IPS DF 19.7 (cell line): ENCODE data around the gene SHISA7.

Source experiments
- DNase-seq: peaks from one replicate; pipeline ENCODE4 v3.0.0-alpha.2; 2013; ENCODE audit warnings: low read depth, low spot score

The SHISA7 gene

GRCh38 chr19:55482156-55482961 lies 39.3 kb upstream of the SHISA7 start:
- DNase-seq: no peak

DNA sequence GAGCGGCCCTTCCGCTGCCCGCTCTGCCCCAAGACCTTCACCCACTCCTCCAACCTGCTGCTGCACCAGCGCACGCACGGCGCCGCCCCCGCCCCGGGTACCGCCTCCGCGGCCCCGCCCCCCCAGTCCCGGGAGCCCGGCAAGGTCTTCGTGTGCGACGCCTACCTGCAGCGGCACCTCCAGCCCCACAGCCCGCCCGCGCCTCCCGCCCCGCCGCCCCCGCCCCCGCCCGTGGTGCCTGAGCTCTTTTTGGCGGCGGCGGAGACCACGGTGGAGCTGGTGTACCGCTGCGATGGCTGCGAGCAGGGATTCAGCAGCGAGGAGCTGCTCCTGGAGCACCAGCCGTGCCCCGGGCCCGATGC lies 38.7 kb upstream of the SHISA7 start:
- no peak for DNase-seq

DNA sequence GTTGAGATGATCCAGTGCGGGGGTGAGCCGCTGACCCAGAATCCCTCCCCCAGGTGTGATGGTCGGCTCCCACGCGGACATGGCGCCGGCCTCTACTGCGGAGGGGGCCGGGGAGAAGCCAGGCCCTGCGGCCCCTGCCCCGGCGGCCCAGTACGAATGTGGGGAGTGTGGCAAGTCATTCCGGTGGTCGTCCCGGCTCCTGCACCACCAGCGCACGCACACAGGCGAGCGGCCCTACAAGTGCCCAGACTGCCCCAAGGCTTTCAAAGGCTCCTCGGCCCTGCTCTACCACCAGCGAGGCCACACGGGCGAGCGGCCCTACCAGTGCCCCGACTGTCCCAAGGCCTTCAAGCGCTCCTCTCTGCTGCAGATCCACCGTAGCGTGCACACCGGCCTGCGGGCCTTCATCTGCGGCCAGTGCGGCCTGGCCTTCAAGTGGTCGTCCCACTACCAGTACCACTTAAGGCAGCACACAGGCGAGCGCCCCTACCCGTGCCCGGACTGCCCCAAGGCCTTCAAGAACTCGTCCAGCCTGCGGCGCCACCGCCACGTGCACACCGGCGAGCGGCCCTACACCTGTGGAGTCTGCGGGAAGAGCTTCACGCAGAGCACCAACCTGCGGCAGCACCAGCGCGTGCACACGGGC lies 38.2 kb upstream of the SHISA7 start:
- DNase-seq: no peak

DNA sequence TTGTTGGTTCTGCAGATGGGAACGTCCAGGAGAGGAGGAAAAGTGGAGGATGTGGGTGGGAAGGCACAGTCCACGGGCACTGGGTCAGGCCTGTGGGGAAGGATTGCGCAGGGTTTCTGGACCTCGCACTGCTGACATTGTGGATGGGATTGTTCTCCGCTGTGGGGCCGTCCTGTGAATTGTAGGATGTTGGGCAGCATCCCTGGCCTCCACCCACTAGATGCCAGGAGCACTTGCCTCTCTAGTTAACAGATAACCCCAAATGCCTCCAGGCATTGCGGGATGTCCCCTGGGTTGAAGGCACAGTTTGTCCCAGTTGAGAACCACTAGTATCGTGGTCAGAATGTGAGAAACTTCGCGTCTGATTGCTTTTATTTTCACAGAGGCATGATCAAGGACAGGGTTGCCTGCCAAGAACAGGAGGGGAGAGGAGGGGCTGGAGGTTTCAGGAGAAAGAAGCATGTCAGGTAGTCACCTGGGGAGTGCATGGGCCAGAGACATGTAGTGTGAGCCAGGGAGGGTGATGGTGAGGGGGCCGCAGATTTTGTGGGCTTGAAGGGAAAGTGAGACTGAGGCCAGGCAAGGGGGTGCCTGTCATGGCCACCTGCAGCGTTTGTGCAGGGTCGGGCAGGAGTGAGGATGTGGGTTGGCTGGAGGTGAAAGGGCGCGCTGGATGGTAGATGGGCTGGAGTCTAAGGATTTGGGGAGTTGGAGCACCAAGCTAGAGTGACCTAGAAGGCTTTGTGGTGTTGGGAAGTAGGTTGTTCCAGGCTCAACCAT lies 36.5 kb upstream of the SHISA7 start:
- DNase-seq: no peak

DNA sequence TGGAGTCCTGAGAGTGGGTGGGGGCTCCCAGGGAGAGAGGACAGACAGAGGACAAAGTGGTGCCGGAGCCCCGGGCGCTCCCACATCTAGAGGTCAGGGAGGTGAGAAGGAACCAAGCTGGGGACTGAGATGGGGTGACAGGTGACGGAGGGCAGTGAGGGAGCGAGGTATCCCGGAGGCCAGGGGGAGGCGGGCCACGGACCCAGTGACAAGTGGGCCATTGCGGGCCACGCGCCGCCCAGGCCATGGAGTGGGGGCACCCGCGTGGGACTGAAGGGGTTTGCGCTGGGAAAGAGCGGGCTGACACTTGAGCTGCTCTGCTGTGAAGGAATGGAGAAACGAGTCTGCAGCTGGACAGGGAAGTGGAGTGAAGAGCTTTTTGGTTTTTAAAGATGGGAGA lies 35.9 kb upstream of the SHISA7 start:
- DNase-seq: no peak

- no peak for DNase-seq
Observed at GRCh38 chr19:55478364-55478763, 35.3 kb upstream of the SHISA7 start.

DNA sequence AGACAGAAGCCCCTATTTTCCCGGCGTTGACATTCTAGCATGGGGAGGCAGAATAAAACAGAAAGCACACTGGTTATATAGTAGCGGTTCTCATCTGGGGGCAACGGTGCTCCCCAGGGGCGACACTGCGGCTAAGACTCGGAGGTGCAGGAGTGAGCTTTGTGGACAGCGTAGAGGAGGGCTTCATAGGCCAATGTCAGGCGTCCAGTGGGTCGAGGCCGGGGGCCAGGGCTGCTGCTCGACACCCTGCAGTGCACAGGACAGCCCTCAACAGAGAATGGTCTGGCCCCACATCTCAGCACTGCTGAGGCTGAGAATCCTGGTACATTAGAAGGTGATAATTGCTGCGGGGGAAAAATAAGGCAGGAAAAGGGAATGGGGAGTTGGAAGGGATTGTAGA lies 34.8 kb upstream of the SHISA7 start:
- no peak for DNase-seq

GRCh38 chr19:55476100-55476775 lies 33.1 kb upstream of the SHISA7 start, which contains the start of gene ZNF628:
TSS of gene ZNF628 (plus strand) at chr19:55476617. CDS start at chr19:55479911, 3,294 bp downstream.
- peak; percentile 91 for DNase-seq

- no peak for DNase-seq
Observed at GRCh38 chr19:55474269-55475265, 31.5 kb upstream of the SHISA7 start.

DNA sequence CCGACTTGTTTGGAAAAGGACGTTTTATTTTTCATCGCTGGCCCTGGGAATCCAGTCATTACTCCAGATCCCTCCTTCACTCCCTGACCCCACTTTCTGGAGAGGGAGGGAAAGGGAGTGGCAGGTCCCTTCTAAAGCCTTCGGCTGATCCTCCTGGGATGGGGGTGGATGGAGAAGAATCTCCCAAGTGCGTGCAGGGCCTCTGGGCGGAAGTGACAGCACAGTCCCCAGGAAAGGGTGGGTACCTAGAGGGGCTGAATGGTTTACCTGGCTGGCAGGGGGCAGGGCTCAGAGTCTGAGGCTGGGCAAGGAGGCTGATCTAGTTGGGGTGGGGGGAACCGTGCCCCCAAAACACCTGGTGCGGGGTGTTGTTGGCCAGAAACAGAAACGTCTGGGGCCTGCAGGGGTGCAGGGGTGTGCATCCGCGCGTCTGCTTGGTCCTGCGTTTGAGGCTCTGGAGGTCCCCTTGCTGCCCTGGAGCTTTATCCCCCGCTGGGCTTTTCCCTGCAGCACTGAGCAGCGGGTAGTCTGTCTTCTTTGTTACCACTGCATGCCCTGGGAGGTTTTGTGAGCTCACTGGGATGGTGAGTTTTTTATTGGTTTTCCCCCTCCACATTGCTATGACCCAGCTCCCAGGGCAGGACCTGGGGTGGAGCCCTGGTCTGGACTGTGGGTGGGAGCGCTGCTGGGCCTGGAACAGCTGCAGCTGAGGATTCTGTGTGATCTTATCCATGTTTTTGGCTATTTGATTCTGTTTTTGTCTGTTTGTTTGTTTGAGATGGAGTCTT lies 30.3 kb upstream of the SHISA7 start:
- DNase-seq: no peak

GRCh38 chr19:55472463-55472862 lies 29.4 kb upstream of the SHISA7 start:
- no peak for DNase-seq

- no peak for DNase-seq
Observed at GRCh38 chr19:55471266-55471665, 28.2 kb upstream of the SHISA7 start.

DNA sequence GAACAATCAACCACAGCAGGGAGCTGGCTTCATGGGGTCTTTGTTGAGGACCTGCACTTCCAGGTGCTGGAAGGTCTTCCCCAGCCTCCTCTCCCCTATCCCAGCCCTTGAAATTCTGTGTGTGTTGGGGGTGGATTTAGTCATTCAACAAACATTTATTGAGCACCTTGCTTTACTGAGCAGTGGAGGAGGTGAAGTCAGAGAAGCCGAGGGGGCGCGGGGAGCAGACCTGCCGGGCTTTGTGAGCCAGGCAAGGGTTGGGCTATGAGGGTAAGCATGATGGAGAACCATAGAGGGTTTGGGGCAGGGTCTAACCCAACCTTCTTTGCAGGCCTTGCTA lies 24.9 kb upstream of the SHISA7 start:
- no peak for DNase-seq

GRCh38 chr19:55467236-55468053 lies 24.3 kb upstream of the SHISA7 start:
- no peak for DNase-seq

DNA sequence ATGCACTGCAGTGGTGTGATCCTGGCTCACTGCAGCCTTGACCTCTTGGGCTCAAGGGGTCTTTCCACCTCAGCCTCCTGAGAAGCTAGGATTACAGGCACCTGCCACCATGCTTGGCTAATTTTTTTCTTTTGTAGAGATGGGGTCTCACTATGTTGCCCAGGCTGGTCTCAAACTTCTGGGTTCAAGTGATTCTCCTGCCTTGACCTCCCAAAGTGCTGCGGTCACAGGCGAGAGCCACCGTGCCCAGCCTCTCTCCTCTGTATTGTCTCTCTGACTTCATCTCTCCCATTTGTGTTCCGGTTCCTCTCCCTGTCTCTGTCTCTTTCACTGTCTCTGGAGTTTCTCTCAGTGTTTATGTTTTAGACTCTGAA lies 23.1 kb upstream of the SHISA7 start:
- no peak for DNase-seq

- no peak for DNase-seq
Observed at GRCh38 chr19:55465460-55466240, 22.6 kb upstream of the SHISA7 start.

DNA sequence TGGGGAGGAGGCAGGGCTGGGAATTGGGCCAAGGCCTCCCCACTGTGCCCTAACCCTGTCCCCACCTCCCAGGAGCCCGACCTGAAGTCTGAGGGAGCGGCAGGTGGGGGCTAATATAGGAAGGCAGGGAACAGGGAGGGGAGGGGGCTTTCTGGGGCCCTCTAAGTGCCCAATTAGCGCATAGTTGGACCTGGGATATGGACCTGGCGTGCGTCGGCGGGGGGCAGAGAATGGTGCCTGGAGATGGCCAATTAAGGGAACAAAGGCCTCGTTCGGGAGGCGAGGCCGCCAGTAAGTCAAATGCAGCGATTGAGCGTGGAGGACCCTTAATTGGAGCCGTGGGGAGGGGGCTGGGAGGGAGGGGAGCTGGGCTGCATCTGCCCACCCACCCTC lies 21.6 kb upstream of the SHISA7 start, which contains the start of gene C19orf85:
Gene C19orf85 (minus strand): TSS at position 90 of the 393 bp plus-strand sequence. CDS start 197 bp downstream, outside the sequence.
- DNase-seq: no peak

GRCh38 chr19:55464039-55464661 lies 21.1 kb upstream of the SHISA7 start:
- no peak for DNase-seq
